Neural crest cell (in vitro differentiated cells): ENCODE results near the gene SPNS3. TPM values are rescaled to one million over a fixed set of nuclear protein-coding genes. Genes with fewer than 3 reads are reported as not detected.
A peak's percentile ranks its signal among the peaks of the same experiment; 100 is the strongest.

Experiments
- DNase-seq: peaks from one replicate; pipeline ENCODE4 v3.0.0; 2021; ENCODE audit warnings: low read depth, mixed read lengths, low spot score
- H3K27ac Mint-ChIP-seq: one replicate; pipeline ENCODE4 v1.8.0; 2021; ENCODE audit warnings: mild to moderate bottlenecking, mixed read lengths; ENCODE audit not compliant: unreplicated experiment
- H3K27me3 Mint-ChIP-seq: 2 replicates; pipeline ENCODE4 v1.8.0; 2021; ENCODE audit warnings: low read depth, mild to moderate bottlenecking, mixed read lengths
- H3K36me3 Mint-ChIP-seq: 2 replicates; pipeline ENCODE4 v1.8.0; 2021; ENCODE audit warnings: low read depth, mild to moderate bottlenecking, mixed read lengths
- H3K4me1 Mint-ChIP-seq: 2 replicates; pipeline ENCODE4 v1.8.0; 2021; ENCODE audit warnings: mixed read lengths
- H3K4me3 Mint-ChIP-seq: one replicate; pipeline ENCODE4 v1.8.0; 2021; ENCODE audit warnings: mild to moderate bottlenecking, mixed read lengths
- H3K9me3 Mint-ChIP-seq: 2 replicates; pipeline ENCODE4 v1.8.0; 2021; ENCODE audit warnings: mixed read lengths
- total RNA-seq: library from RNA; stranded (reverse); gene quantifications from 2 replicates; pipeline ENCODE4 v1.2.1, GENCODE V29; 2021
- TF ChIP-seq, protein P1 (sequence below): fragments of 200-600 bp; sonication (generic); conservative IDR thresholded peaks from 2 replicates; pipeline ENCODE4 v1.5.0; 2021; ENCODE audit warnings: antibody characterized with exemption, mild to moderate bottlenecking

The SPNS3 gene
- total RNA-seq, 1 donor from 2014 or later = not detected

DNA sequence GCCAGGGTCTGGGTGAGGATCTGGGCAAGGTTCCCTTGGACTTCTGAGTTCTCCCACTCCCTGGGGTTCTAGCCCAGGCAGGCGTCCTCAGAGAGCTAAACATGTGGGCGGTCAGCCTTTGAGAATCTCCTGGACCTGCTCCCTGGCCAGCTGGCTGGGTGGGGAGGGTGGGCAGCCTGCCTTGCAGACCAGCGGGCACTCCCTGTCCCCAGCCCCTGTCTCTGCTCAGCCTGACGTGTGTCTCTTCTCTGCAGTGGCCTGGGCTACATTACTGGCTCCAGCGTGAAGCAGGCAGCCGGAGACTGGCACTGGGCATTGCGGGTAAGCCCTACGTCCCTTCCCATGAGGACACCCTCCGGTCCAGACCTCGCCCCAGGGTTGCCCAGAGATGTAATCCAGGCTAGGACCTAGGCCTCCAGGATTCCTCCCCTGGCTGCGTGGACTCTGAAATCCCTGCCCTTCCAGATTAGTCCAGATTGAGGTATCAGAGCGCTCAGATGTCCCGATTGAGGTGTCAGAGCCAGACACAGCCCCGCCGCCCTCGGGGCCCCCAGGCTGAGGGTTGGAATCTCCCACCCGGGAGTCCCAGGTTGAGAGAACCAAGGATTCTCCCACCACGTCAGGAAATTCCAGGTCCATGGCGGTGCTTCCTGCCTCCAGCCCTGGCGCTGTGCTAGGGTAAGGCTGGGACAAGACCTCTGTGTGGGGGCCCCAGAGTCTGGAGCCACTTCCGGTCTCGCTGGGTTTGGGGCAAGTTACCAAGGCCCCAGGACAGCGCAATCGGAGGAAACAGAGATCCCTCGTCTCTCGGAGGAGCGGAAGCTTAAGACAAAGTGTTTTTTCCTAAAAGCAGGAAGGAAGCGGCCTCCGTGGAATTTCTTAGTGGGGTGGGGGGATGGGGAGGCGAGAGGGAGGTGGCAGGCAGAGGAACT is 97.3 kb downstream of the SPNS3 start:
- DNase-seq = no peak

DNA sequence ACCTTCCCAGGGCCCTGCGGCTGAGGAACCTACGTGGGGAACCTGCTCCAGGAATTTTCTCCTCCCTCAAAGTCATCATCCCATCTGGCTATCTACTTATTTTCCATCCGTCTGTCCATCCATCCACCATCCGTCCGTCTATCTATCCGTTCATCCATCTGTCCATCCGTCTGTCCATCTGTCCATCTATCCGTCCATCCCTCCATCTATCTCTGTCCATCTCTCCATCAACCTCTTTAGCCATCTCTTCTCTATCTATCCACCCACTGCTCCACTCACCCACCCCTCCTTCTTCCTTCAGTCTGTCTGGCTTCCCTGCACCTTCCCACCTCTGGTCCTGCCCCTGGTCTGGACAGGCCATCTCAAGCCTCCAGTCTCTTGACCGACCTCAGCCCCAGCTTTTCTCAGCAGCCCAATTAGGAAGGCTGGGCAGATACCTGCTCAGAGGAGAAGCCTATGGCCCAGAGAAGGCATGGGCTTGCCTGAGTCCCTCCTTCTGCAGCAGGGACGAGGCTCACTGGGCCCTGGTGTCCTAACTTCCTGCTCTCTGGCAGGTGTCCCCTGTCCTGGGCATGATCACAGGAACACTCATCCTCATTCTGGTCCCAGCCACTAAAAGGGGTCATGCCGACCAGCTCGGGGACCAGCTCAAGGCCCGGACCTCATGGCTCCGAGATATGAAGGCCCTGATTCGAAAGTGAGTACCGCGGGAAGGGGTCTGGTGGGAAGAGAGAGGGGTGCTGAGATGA is 98.4 kb downstream of the SPNS3 start:
- no peak for DNase-seq
- Mint-ChIP-seq H3K4me1 (peaks cover 9% of the 10 kb centered on the region), H3K36me3 (no peaks in the 10 kb centered on the region), H3K4me3 (peak overlapping the region; percentile 2), H3K9me3 (no peaks in the 10 kb centered on the region), H3K27me3 (peaks cover 6% of the 10 kb centered on the region), H3K27ac (peak overlapping the region; percentile 31)
- TF ChIP-seq, protein P1, sequence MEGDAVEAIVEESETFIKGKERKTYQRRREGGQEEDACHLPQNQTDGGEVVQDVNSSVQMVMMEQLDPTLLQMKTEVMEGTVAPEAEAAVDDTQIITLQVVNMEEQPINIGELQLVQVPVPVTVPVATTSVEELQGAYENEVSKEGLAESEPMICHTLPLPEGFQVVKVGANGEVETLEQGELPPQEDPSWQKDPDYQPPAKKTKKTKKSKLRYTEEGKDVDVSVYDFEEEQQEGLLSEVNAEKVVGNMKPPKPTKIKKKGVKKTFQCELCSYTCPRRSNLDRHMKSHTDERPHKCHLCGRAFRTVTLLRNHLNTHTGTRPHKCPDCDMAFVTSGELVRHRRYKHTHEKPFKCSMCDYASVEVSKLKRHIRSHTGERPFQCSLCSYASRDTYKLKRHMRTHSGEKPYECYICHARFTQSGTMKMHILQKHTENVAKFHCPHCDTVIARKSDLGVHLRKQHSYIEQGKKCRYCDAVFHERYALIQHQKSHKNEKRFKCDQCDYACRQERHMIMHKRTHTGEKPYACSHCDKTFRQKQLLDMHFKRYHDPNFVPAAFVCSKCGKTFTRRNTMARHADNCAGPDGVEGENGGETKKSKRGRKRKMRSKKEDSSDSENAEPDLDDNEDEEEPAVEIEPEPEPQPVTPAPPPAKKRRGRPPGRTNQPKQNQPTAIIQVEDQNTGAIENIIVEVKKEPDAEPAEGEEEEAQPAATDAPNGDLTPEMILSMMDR = no peak

More for the DNA sequence above, 97.3 kb downstream of the SPNS3 start:
- no peak overlapping the region for H3K27ac Mint-ChIP-seq
- H3K9me3 Mint-ChIP-seq = no peaks in the 10 kb centered on the region
- peaks cover 6% of the 10 kb centered on the region for H3K27me3 Mint-ChIP-seq
- H3K4me3 Mint-ChIP-seq = no peak overlapping the region
- no peaks in the 10 kb centered on the region for H3K36me3 Mint-ChIP-seq
- TF ChIP-seq, protein P1 = no peak
- peaks cover 11% of the 10 kb centered on the region for H3K4me1 Mint-ChIP-seq

DNA sequence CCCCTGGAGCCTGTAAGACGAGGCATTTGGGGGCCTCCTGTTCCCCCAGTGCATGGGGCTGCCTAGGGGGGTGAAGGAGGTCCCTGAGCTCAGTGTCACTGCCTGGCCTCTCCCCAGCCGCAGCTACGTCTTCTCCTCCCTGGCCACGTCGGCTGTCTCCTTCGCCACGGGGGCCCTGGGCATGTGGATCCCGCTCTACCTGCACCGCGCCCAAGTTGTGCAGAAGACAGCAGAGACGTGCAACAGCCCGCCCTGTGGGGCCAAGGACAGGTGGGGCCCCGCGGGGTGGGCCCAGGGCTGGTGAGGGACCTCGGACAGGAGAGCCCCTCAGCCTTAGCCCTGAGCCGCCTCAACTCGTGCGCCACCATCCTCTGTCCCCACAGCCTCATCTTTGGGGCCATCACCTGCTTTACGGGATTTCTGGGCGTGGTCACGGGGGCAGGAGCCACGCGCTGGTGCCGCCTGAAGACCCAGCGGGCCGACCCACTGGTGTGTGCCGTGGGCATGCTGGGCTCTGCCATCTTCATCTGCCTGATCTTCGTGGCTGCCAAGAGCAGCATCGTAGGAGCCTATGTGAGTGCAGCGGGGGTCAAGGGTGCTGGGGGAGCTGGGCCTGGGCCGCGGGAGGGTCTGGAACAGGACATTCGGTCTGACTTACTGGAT is 99.3 kb downstream of the SPNS3 start:
- no peak for DNase-seq
- H3K27ac Mint-ChIP-seq = no peak overlapping the region

DNA sequence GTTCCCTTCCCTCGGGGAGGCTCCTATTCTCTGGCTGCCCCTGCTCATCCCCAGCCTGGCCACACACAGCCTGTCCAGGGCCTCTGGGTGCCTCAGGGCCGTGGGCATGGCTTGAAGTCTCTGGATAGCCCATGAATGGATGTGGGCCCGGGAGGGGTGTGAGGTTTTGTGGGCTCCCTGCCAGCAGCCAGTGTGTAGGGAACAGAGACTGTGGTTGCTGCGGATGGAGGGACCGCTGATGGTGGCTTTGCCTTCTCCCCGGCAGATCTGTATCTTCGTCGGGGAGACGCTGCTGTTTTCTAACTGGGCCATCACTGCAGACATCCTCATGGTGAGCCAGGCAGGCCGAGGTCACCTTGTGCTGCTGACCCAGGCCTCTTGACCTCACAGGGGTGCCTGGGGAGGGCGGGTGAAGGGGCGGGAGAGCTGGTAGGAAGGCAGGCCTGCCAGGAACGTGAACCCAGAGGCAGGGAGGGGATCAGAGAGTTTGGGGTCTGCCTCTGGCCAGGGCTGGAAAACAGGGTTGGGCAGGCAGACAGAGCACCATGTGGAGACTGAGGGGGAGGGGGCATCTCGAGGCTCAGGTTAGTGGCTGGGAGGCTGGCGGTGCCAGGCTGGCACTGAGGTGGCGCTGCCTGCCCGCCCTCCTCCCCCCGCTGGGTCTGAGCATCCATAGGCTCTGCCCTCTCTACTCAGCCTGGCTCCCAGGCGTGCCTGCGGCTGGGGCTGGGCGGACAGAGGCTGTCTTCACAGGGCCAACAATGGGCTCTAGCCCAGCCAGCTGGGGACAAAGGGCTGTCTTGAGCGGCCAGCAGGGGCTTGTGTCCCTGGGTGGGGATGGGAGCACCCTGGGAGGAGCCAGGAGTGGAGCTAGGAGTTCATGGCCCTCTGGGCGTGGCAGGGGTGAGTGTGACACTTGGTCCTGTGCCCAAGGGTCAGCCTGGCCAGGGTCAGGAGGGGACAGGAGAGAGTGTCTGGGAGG is 100.1 kb downstream of the SPNS3 start:
- H3K4me1 Mint-ChIP-seq = peaks cover 4% of the 10 kb centered on the region
- H3K27me3 Mint-ChIP-seq = peaks cover 3% of the 10 kb centered on the region

More for the DNA sequence above, 99.3 kb downstream of the SPNS3 start:
- Mint-ChIP-seq H3K4me3 (no peak overlapping the region), H3K36me3 (no peaks in the 10 kb centered on the region), H3K4me1 (peaks cover 4% of the 10 kb centered on the region), H3K9me3 (no peaks in the 10 kb centered on the region), H3K27me3 (peaks cover 3% of the 10 kb centered on the region)
- TF ChIP-seq, protein P1 = no peak

More for the DNA sequence above, 100.1 kb downstream of the SPNS3 start:
- TF ChIP-seq, protein P1 = no peak
- Mint-ChIP-seq H3K4me3 (peak overlapping the region; percentile 64), H3K27ac (peak overlapping the region; percentile 95), H3K36me3 (no peaks in the 10 kb centered on the region), H3K9me3 (no peaks in the 10 kb centered on the region)
- peak; percentile 45 for DNase-seq
